GM23338 (cell line): ENCODE results near the gene C13orf46. TPM values are rescaled to one million over a fixed set of nuclear protein-coding genes. Genes with fewer than 3 reads are reported as not detected.

ENCODE experiments used
- CREB1 ChIP-seq: fragments of 250-450 bp; sonication (Bioruptor Pico); IDR thresholded peaks from 2 replicates; pipeline ENCODE4 v1.5.0; 2020; ENCODE audit warnings: low read depth, mild to moderate bottlenecking, moderate library complexity
- CTCF ChIP-seq, 2 experiments: fragments of 200-600 bp in 1 of 2; sonication (generic) in 1 of 2; conservative IDR thresholded peaks; 2 replicates each; pipeline versions ENCODE4 v1.5.1 to v1.6.1; 2016 to 2017; ENCODE audit warnings: antibody characterized with exemption in 2 of 2, low read depth in 2 of 2, mild to moderate bottlenecking in 2 of 2, moderate library complexity in 1 of 2
- ETS1 ChIP-seq: IDR thresholded peaks from 2 replicates; pipeline ENCODE4 v1.6.1; 2016; ENCODE audit warnings: antibody characterized with exemption
- EZH2 ChIP-seq: fragments of 200-600 bp; sonication (generic); IDR thresholded peaks from one replicate; pipeline ENCODE4 v1.8.0; 2017; ENCODE audit warnings: antibody characterized with exemption, mild to moderate bottlenecking, low read depth; ENCODE audit not compliant: unreplicated experiment
- EZH2phosphoT487 ChIP-seq: fragments of 200-600 bp; sonication (generic); IDR thresholded peaks from one replicate; pipeline ENCODE4 v1.8.1; 2018; ENCODE audit warnings: antibody characterized with exemption; ENCODE audit not compliant: unreplicated experiment
- JUNB ChIP-seq: IDR thresholded peaks from one replicate; pipeline ENCODE4 v1.6.1; 2016; ENCODE audit warnings: antibody characterized with exemption; ENCODE audit not compliant: unreplicated experiment
- NANOG ChIP-seq: IDR thresholded peaks from 2 replicates; pipeline ENCODE4 v1.6.1; 2016; ENCODE audit warnings: antibody characterized with exemption, borderline replicate concordance
- POLR2AphosphoS5 ChIP-seq: IDR thresholded peaks from 2 replicates; pipeline ENCODE4 v1.6.1; 2016; ENCODE audit warnings: antibody characterized with exemption, low read depth
- STAT1 ChIP-seq: IDR thresholded peaks from one replicate; pipeline ENCODE4 v1.6.1; 2016; ENCODE audit warnings: antibody characterized with exemption; ENCODE audit not compliant: unreplicated experiment
- ZNF114 ChIP-seq: fragments of 250-450 bp; sonication (Bioruptor Pico); IDR thresholded peaks from 2 replicates; pipeline ENCODE4 v1.5.0; 2020; ENCODE audit warnings: mild to moderate bottlenecking, moderate library complexity
- ZNF331 ChIP-seq: fragments of 250-450 bp; sonication (Bioruptor Pico); IDR thresholded peaks from 2 replicates; pipeline ENCODE4 v1.5.0; 2020; ENCODE audit warnings: low read depth, mild to moderate bottlenecking, moderate library complexity
- ZNF462 ChIP-seq: fragments of 250-450 bp; sonication (Bioruptor Pico); IDR thresholded peaks from 2 replicates; pipeline ENCODE4 v1.5.0; 2020; ENCODE audit warnings: mild to moderate bottlenecking, moderate library complexity
- polyA plus RNA-seq: library from polyadenylated mRNA; unstranded; fragments of >200 nt; fragmentation: Nextera tagmentation; extraction: Ambion mirVana; gene quantifications from 2 replicates; pipeline ENCODE4 v1.2.1, GENCODE V29; 2016
- total RNA-seq: library from RNA; depleted of rRNA; stranded (reverse); fragments of >200 nt; shearing (Covaris generic); gene quantifications from 2 replicates; pipeline ENCODE4 v1.2.3, GENCODE V29; 2014

C13orf46 gene
- total and polyA plus RNA-seq, 2 experiments from 2014 or later = 0.44 to 1.5 TPM

GRCh38 chr13:113992276-113993005 lies 18.6 kb upstream of the C13orf46 start (continued):
- TF ChIP-seq ZNF462 (CRISPR knock-in tag) (no peak), EZH2 (no peak), JUNB (no peak), ZNF331 (CRISPR knock-in tag) (no peak), CREB1 (CRISPR knock-in tag) (no peak), POLR2AphosphoS5 (no peak), STAT1 (no peak), NANOG (no peak), ZNF114 (CRISPR knock-in tag) (no peak), EZH2phosphoT487 (no peak), CTCF (conservative IDR thresholded peaks at IDR 0.05; ENCODE audit: low read depth in 2 of 2) (no peak), ETS1 (no peak)
